Astrocyte (in vitro differentiated cells and primary cell): ENCODE measurements around the gene EIF2S3B.

Experiments
- EZH2 ChIP-seq: IDR thresholded peaks from 2 replicates; pipeline ENCODE4 v1.6.1; 2012; ENCODE audit warnings: mild to moderate bottlenecking, low read length, inconsistent platforms; ENCODE audit not compliant: insufficient read depth
- TF ChIP-seq, protein P1 (sequence below): IDR thresholded peaks from 2 replicates; pipeline ENCODE4 v1.5.1; 2011; ENCODE audit warnings: low read depth, mild to moderate bottlenecking, inconsistent platforms, low read length, moderate library complexity; ENCODE audit not compliant: insufficient read depth

DNA sequence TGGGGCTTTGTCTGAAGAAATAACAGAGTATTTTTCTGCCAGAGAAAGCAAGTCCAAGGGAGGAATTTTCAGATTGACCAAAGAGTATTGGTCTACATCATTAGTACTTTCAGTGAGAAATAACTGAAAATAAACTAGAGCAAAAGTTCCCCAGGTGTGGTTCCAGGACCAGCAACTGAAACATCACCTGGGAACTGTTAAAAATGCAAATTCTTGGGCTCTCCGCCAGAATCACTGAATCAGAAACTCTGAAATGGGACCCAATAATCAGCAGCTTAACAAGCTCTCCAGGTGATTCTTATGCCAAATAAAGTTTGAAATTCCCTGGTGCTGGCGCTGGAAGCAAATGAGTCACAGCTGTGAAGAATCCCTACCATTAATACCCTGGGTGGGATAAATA lies 52.1 kb downstream of the EIF2S3B start:
- TF ChIP-seq, protein P1, sequence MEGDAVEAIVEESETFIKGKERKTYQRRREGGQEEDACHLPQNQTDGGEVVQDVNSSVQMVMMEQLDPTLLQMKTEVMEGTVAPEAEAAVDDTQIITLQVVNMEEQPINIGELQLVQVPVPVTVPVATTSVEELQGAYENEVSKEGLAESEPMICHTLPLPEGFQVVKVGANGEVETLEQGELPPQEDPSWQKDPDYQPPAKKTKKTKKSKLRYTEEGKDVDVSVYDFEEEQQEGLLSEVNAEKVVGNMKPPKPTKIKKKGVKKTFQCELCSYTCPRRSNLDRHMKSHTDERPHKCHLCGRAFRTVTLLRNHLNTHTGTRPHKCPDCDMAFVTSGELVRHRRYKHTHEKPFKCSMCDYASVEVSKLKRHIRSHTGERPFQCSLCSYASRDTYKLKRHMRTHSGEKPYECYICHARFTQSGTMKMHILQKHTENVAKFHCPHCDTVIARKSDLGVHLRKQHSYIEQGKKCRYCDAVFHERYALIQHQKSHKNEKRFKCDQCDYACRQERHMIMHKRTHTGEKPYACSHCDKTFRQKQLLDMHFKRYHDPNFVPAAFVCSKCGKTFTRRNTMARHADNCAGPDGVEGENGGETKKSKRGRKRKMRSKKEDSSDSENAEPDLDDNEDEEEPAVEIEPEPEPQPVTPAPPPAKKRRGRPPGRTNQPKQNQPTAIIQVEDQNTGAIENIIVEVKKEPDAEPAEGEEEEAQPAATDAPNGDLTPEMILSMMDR = no peak
- no peak for TF ChIP-seq EZH2
